Measurements from ENCODE around the gene PDE11A. TPM values are rescaled to one million over a fixed set of nuclear protein-coding genes. Genes with fewer than 3 reads are reported as not detected.

Gene PDE11A
- total RNA-seq, 1 experiment from 2014 or later, result 0.13 TPM

DNA sequence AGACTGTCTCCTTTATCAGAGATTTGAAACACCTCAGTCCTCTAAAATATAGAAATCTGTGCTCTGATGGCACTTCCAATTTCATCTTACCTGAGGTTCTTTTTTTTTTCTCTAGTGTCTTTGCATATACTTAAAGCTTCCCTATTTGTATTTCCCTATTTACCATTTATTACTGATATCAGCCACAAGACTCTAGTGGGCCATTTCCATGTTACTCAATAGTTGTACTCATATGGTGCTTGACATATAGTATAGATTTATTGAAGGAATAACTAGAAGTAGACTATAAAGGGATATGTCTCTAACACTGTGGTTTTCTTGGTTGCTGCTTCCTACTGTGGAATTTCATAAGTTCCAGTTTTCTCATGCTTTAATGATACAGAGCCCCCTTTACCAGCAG, 42.7 kb upstream of the PDE11A start:
- H2BK12ac ChIP-seq (ENCODE audit: insufficient read length, low read depth, low read length), result no peak overlapping the region
- no peak overlapping the region for H3K4ac ChIP-seq (ENCODE audit: low read depth, low read length)
- H2BK15ac ChIP-seq (ENCODE audit: low read depth, low read length), result no peak overlapping the region
- H2BK120ac ChIP-seq (ENCODE audit: low read depth, low read length, poor library complexity, severe bottlenecking), result no peak overlapping the region
- no peaks in the 10 kb centered on the region for H3K4me1 ChIP-seq (ENCODE audit: insufficient read depth, low read length)
- no peak overlapping the region for H4K5ac ChIP-seq (ENCODE audit: insufficient read length, low read depth, low read length)
- Mint-ChIP-seq H3K4me3 (no peak overlapping the region), H3K36me3 (ENCODE audit: insufficient read depth in 1 of 3, low read depth in 3 of 3) (no peaks in the 10 kb centered on the region), H3K4me1 (peaks cover 3 to 5% of the 10 kb centered on the region in 2 experiments; a peak in 3 of 4 replicates), H3K27me3 (ENCODE audit: low read depth) (no peaks in the 10 kb centered on the region), H3K9me3 (no peaks in the 10 kb centered on the region), H3K27ac (no peak overlapping the region)
- H4K91ac ChIP-seq (ENCODE audit: insufficient read length, low read depth, low read length), result no peak overlapping the region
- H2AK5ac ChIP-seq (ENCODE audit: insufficient read length, low read length), result no peak overlapping the region
- H3K4me2 ChIP-seq (ENCODE audit: insufficient read depth, insufficient read length, low read length), result no peak overlapping the region
- no peak overlapping the region for H3K27ac ChIP-seq (ENCODE audit: insufficient read length, low read depth, low read length)
- no peaks in the 10 kb centered on the region for H4K20me1 ChIP-seq (ENCODE audit: control insufficient read depth, insufficient read depth, insufficient read length)
- no peaks in the 10 kb centered on the region for H3K27me3 ChIP-seq (ENCODE audit: insufficient read depth, low read length)
- H3K79me2 ChIP-seq (ENCODE audit: insufficient read depth, low read length), result no peaks in the 10 kb centered on the region
- H3K9me3 ChIP-seq (ENCODE audit: control insufficient read depth, low read depth, low read length), result no peaks in the 10 kb centered on the region
- H3T11ph ChIP-seq (ENCODE audit: low read length), result no peak overlapping the region
- H2BK5ac ChIP-seq (ENCODE audit: insufficient read length, low read length), result no peak overlapping the region
- H3K18ac ChIP-seq (ENCODE audit: insufficient read length, low read depth, low read length), result no peak overlapping the region
- H4K8ac ChIP-seq (replicated peaks; ENCODE audit: insufficient read length, low read depth, low read length), result no peak overlapping the region
- no peak overlapping the region for H3K9ac ChIP-seq (ENCODE audit: extremely low read depth, insufficient read length, low read length)
- no peak overlapping the region for H2BK20ac ChIP-seq (ENCODE audit: low read depth, low read length, poor library complexity, severe bottlenecking)
- no peak overlapping the region for H3K56ac ChIP-seq (ENCODE audit: insufficient read length, low read depth, low read length)
- H3K79me1 ChIP-seq (ENCODE audit: insufficient read depth, low read depth, low read length, poor library complexity, severe bottlenecking), result no peaks in the 10 kb centered on the region
- TF ChIP-seq, protein P1, sequence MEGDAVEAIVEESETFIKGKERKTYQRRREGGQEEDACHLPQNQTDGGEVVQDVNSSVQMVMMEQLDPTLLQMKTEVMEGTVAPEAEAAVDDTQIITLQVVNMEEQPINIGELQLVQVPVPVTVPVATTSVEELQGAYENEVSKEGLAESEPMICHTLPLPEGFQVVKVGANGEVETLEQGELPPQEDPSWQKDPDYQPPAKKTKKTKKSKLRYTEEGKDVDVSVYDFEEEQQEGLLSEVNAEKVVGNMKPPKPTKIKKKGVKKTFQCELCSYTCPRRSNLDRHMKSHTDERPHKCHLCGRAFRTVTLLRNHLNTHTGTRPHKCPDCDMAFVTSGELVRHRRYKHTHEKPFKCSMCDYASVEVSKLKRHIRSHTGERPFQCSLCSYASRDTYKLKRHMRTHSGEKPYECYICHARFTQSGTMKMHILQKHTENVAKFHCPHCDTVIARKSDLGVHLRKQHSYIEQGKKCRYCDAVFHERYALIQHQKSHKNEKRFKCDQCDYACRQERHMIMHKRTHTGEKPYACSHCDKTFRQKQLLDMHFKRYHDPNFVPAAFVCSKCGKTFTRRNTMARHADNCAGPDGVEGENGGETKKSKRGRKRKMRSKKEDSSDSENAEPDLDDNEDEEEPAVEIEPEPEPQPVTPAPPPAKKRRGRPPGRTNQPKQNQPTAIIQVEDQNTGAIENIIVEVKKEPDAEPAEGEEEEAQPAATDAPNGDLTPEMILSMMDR (conservative IDR thresholded peaks at IDR 0.05), result no peak
- no peak overlapping the region for H3K14ac ChIP-seq (ENCODE audit: insufficient read depth, low read length)
- no peak overlapping the region for H3K23ac ChIP-seq (ENCODE audit: insufficient read length, low read depth, low read length)
- no peak overlapping the region for H2AFZ ChIP-seq (ENCODE audit: low read length)
- DNase-seq, result no peak
- peaks cover 8% of the 10 kb centered on the region for H3K23me2 ChIP-seq (ENCODE audit: insufficient read length, low read depth, low read length, poor library complexity, severe bottlenecking)
